Heart left ventricle (tissue), 13 donors: ENCODE measurements around the gene BTBD19.

ENCODE experiments used
- CTCF ChIP-seq, 12 donors: fragments of 200-600 bp; sonication (generic) in 4 of 12; IDR thresholded peaks; one replicate each; pipeline versions ENCODE4 v1.5.0 to v1.8.0; 2018 to 2022; ENCODE audit warnings: antibody characterized with exemption in 12 of 12, mild to moderate bottlenecking in 5 of 12
- POLR2A ChIP-seq, 2 donors: fragments of 450-650 bp; IDR thresholded peaks; one replicate each; pipeline ENCODE4 v1.6.1; 2017; ENCODE audit warnings: antibody characterized with exemption in 2 of 2, mild to moderate bottlenecking in 2 of 2, moderate library complexity in 2 of 2
- donor health status: ischemic (EF 13 %, LVEDD 7.1; RV severe dilation, severe dysfunction).
- donor health status: DM: no; HTN: yes; CAD: no.
- donor health status: DM: no; HTN: no; CAD: no.
- donor health status: ischemic (EF 25% LVEDD 6.9; RV normal size, moderate dysfunction).
- donor health status: ischemic (EF 25% LVEDD 5.7; RV mildly dilated, moderate dysfunction).
- donor health status: ischemic (EF 35%, LVEDD 5.7; RV mildly dilated, moderate dysfunction).
- donor health status: nonischemic (EF 11% LVEDD 7.7; RV severe dilation, severe dysfunction).
- donor health status: DM: yes; HTN: yes; CAD: no.
- donor health status: PGD.
- donor health status: ischemic (EF 29% LVEDD 5.4; RV normal size, mild dysfunction).
- donor health status: nonischemic (EF 23%, LVEDD 6.1; RV moderate dilation, normal function).

DNA sequence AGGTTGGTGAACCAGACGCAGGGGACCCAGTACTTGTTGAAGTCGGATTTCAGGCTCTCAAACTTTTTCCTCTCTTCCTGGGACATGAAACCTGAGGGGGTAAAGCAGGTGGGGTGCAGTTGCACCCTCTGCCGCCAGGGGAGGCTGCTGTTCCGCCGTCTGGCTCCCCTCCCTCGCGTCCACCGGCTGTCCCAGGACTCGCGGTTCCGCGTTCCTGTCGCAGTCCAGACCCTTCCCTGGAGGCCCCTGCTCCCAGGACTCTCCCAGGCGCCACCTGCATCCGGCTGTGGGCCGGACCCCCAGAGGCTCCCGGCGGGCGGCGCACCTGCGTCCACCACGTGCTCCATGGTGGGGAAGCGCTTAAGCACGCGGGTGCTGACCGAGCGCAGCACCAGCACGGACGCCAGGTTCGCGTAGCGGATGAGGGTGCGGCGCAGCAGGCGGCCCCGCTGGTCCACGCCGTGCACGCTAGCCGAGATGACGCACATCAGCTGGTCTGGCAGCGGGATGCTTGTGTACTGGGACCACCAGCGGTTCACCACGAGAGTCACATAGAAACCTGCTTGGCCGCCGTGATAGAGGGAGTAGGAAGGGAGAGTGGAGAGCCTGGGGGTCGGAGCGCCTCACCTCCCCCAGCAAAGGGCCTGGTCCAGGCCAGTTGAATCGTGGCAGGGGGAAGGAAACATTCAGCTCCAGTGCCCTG is 22.0 kb upstream of the BTBD19 start:
- TF ChIP-seq POLR2A (IDR thresholded peaks at IDR 0.05) (no peak), CTCF (IDR thresholded peaks at IDR 0.05) (peak; percentile 93 to 99 (median 98))
